OCI-LY1 (cell line): ENCODE data around the gene PLCB4.

Experiments
- CTCF ChIP-seq: fragments of 200-600 bp; sonication (generic), shearing (Covaris generic); IDR thresholded peaks from 2 replicates; pipeline ENCODE4 v1.5.1; 2017; ENCODE audit warnings: mild to moderate bottlenecking, antibody characterized with exemption, low read length, moderate library complexity, mixed read lengths
- EZH2 ChIP-seq: fragments of 200-600 bp; sonication (generic), shearing (Covaris generic); IDR thresholded peaks from 2 replicates; pipeline ENCODE4 v1.8.0; 2017; ENCODE audit warnings: borderline replicate concordance, mixed run types, mild to moderate bottlenecking, antibody characterized with exemption, low read length, moderate library complexity, mixed read lengths

DNA sequence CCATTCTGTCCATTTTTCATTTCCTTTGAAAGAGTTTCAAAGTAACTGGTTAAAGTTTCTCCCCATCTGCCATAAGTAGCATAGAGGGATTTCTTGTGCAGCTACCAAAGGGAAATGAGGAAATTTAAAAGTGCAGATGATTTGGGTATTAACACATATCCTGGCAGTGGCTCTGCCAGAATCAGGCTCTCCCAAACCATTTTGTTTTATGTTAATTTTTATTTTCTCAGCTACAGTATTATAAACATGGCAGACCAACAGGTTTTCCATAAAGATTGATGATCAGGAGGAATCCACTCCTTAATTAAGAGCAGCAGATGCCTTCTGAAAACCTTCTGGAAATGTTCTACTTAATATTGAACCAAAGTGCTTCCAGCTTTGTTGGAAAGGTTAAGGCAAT is 13.9 kb downstream of the PLCB4 start:
- TF ChIP-seq CTCF (no peak), EZH2 (no peak)
